HepG2 (cell line): Measurements from ENCODE around the gene ZFAND3. TPM values are rescaled to one million over a fixed set of nuclear protein-coding genes. Genes with fewer than 3 reads are reported as not detected.
A peak's percentile ranks its signal among the peaks of the same experiment; 100 is the strongest.

Experiments
- CEBPB ChIP-seq: IDR thresholded peaks from 2 replicates; pipeline ENCODE4 v1.6.1; 2011; ENCODE audit warnings: low read depth, low read length, improper control_type of control experiment, borderline replicate concordance
- DNMT3B ChIP-seq: conservative IDR thresholded peaks from 2 replicates; pipeline ENCODE4 v1.6.1; 2016; ENCODE audit warnings: missing biosample characterization, control low read depth
- MXI1 ChIP-seq: IDR thresholded peaks from 3 replicates; pipeline ENCODE4 v1.6.1; 2012; ENCODE audit warnings: low read depth, low read length, inconsistent platforms, borderline replicate concordance
- NFE2 ChIP-seq: sonication (generic); formaldehyde crosslinking; IDR thresholded peaks from 2 replicates; pipeline ENCODE4 v1.4.0; 2020; ENCODE audit warnings: missing genetic modification reagents
- NFE2L1 ChIP-seq: sonication (generic); formaldehyde crosslinking; IDR thresholded peaks from 2 replicates; pipeline ENCODE4 v1.4.0; 2020; ENCODE audit warnings: missing genetic modification reagents, mild to moderate bottlenecking, borderline replicate concordance
- PAWR ChIP-seq: sonication (generic); formaldehyde crosslinking; IDR thresholded peaks from 2 replicates; pipeline ENCODE4 v1.4.0; 2020; ENCODE audit warnings: missing genetic modification reagents, mild to moderate bottlenecking, borderline replicate concordance
- RFXAP ChIP-seq: sonication (generic); formaldehyde crosslinking; IDR thresholded peaks from 2 replicates; pipeline ENCODE4 v1.4.0; 2020; ENCODE audit warnings: missing genetic modification reagents, borderline replicate concordance
- SMAD1 ChIP-seq: sonication (generic); formaldehyde crosslinking; IDR thresholded peaks from 2 replicates; pipeline ENCODE4 v1.4.0; 2020; ENCODE audit warnings: missing genetic modification reagents, low read depth, mild to moderate bottlenecking, borderline replicate concordance
- ZNF292 ChIP-seq: sonication (generic); formaldehyde crosslinking; IDR thresholded peaks from 2 replicates; pipeline ENCODE4 v1.8.1; 2022; ENCODE audit warnings: mild to moderate bottlenecking, low read depth, missing genetic modification reagents, borderline replicate concordance
- ZNF331 ChIP-seq: sonication (generic); formaldehyde crosslinking; IDR thresholded peaks from 2 replicates; pipeline ENCODE4 v1.4.0; 2020; ENCODE audit warnings: missing genetic modification reagents
- ZNF496 ChIP-seq: sonication (generic); formaldehyde crosslinking; IDR thresholded peaks from 2 replicates; pipeline ENCODE4 v1.8.1; 2023; ENCODE audit warnings: mild to moderate bottlenecking, moderate library complexity, missing genetic modification reagents; ENCODE audit not compliant: insufficient replicate concordance
- ZNF501 ChIP-seq: sonication (generic); formaldehyde crosslinking; IDR thresholded peaks from 2 replicates; pipeline ENCODE4 v1.5.1; 2020; ENCODE audit warnings: mild to moderate bottlenecking, moderate library complexity, missing genetic modification reagents
- ZNF550 ChIP-seq: sonication (generic); formaldehyde crosslinking; IDR thresholded peaks from 2 replicates; pipeline ENCODE4 v1.4.0; 2020; ENCODE audit warnings: mild to moderate bottlenecking, missing genetic modification reagents, borderline replicate concordance
- ZNF629 ChIP-seq: sonication (generic); formaldehyde crosslinking; conservative IDR thresholded peaks from 2 replicates; pipeline ENCODE4 v1.5.0; 2020; ENCODE audit warnings: missing genetic modification reagents
- ZSCAN22 ChIP-seq: sonication (generic); formaldehyde crosslinking; IDR thresholded peaks from 2 replicates; pipeline ENCODE4 v1.4.0; 2020; ENCODE audit warnings: mild to moderate bottlenecking, missing genetic modification reagents
- polyA plus RNA-seq, 8 experiments: library from polyadenylated mRNA; depleted of rRNA in 3 of 8; stranded (reverse) in 7 of 8; unstranded in 1 of 8; fragments of >200 nt; fragmentation: Illumina TruSeq in 4 of 8; extraction: Trizol in 4 of 8; gene quantifications; 2 replicates each; pipeline versions ENCODE4 v1.2.1 to v1.2.3, GENCODE V29; 2011 to 2016; ENCODE audit warnings: low read depth in 4 of 8, missing spikeins in 1 of 8, mixed read lengths in 1 of 8; ENCODE audit not compliant: insufficient read depth in 1 of 8
- total RNA-seq, 5 experiments: library from RNA; depleted of rRNA; stranded (reverse); fragments of >200 nt; fragmentation: Illumina TruSeq; extraction: Trizol; gene quantifications; 2 replicates each; pipeline ENCODE4 v1.2.3, GENCODE V29; 2016; ENCODE audit warnings: low read depth in 1 of 5
- TF ChIP-seq, protein P1 (sequence below): sonication (generic); formaldehyde crosslinking; conservative IDR thresholded peaks from 2 replicates; pipeline ENCODE4 v1.8.0; 2022; ENCODE audit warnings: low read depth, missing genetic modification reagents
- TF ChIP-seq, protein P2 (sequence below): sonication (generic); formaldehyde crosslinking; IDR thresholded peaks from 2 replicates; pipeline ENCODE4 v1.5.1; 2020; ENCODE audit warnings: mild to moderate bottlenecking, missing genetic modification reagents, borderline replicate concordance
- TF ChIP-seq, protein P3 (sequence below): sonication (generic); formaldehyde crosslinking; IDR thresholded peaks from 2 replicates; pipeline ENCODE4 v1.4.0; 2020; ENCODE audit warnings: low read depth, missing genetic modification reagents
- TF ChIP-seq, protein P4 (sequence below): sonication (generic); formaldehyde crosslinking; conservative IDR thresholded peaks from 2 replicates; pipeline ENCODE4 v1.4.0; 2020; ENCODE audit warnings: mild to moderate bottlenecking, missing genetic modification reagents, moderate library complexity
- TF ChIP-seq, protein P5 (sequence below): IDR thresholded peaks from 2 replicates; pipeline ENCODE4 v1.6.1; 2016; ENCODE audit warnings: mild to moderate bottlenecking, missing biosample characterization, missing genetic modification reagents

Gene ZFAND3
- total and polyA plus RNA-seq, 2 of the 13 experiments (the other 11 are each of a cell fraction or from before 2014, with no cell fraction given), result 16.4 to 17.1 TPM

DNA sequence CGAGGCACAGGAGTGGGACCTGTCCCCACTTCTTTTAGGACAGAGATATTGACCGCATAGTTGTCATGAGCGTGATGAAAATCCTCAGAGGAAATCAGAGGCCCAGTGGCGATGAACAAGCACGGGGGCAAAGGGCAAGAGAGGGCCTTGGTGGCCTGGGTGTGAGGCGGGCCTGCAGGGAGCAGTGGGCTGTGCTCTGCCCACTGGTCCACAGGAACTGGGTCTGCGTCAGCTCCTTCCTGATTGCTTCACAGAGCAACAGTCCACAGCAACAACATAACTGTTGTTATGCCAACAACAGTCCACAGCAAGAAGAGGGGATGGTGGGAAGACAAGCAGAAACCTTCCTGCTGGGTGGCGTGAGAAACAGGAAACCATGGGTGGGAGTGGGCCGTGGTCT is 335.6 kb downstream of the ZFAND3 start (continued):
- TF ChIP-seq, protein P1, sequence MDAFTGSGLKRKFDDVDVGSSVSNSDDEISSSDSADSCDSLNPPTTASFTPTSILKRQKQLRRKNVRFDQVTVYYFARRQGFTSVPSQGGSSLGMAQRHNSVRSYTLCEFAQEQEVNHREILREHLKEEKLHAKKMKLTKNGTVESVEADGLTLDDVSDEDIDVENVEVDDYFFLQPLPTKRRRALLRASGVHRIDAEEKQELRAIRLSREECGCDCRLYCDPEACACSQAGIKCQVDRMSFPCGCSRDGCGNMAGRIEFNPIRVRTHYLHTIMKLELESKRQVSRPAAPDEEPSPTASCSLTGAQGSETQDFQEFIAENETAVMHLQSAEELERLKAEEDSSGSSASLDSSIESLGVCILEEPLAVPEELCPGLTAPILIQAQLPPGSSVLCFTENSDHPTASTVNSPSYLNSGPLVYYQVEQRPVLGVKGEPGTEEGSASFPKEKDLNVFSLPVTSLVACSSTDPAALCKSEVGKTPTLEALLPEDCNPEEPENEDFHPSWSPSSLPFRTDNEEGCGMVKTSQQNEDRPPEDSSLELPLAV (CRISPR knock-in tag), result no peak
- no peak for TF ChIP-seq NFE2L1 (CRISPR knock-in tag)
- TF ChIP-seq NFE2 (CRISPR knock-in tag), result no peak
- TF ChIP-seq ZNF292 (CRISPR knock-in tag), result no peak
- TF ChIP-seq, protein P2, sequence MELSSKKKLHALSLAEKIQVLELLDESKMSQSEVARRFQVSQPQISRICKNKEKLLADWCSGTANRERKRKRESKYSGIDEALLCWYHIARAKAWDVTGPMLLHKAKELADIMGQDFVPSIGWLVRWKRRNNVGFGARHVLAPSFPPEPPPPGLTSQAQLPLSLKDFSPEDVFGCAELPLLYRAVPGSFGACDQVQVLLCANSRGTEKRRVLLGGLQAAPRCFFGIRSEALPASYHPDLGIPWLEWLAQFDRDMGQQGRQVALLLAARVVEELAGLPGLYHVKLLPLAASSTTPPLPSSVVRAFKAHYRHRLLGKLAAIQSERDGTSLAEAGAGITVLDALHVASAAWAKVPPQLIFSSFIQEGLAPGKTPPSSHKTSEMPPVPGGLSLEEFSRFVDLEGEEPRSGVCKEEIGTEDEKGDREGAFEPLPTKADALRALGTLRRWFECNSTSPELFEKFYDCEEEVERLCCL (CRISPR knock-in tag), result no peak
- TF ChIP-seq, protein P3, sequence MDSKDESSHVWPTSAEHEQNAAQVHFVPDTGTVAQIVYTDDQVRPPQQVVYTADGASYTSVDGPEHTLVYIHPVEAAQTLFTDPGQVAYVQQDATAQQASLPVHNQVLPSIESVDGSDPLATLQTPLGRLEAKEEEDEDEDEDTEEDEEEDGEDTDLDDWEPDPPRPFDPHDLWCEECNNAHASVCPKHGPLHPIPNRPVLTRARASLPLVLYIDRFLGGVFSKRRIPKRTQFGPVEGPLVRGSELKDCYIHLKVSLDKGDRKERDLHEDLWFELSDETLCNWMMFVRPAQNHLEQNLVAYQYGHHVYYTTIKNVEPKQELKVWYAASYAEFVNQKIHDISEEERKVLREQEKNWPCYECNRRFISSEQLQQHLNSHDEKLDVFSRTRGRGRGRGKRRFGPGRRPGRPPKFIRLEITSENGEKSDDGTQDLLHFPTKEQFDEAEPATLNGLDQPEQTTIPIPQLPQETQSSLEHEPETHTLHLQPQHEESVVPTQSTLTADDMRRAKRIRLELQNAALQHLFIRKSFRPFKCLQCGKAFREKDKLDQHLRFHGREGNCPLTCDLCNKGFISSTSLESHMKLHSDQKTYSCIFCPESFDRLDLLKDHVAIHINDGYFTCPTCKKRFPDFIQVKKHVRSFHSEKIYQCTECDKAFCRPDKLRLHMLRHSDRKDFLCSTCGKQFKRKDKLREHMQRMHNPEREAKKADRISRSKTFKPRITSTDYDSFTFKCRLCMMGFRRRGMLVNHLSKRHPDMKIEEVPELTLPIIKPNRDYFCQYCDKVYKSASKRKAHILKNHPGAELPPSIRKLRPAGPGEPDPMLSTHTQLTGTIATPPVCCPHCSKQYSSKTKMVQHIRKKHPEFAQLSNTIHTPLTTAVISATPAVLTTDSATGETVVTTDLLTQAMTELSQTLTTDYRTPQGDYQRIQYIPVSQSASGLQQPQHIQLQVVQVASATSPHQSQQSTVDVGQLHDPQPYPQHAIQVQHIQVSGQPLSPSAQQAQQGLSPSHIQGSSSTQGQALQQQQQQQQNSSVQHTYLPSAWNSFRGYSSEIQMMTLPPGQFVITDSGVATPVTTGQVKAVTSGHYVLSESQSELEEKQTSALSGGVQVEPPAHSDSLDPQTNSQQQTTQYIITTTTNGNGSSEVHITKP (CRISPR knock-in tag), result no peak
- no peak for TF ChIP-seq DNMT3B (CRISPR knock-in tag)
- TF ChIP-seq CEBPB, result peak; percentile 96
- TF ChIP-seq MXI1, result peak; percentile 30; the same call in 1 of the 3 replicates
- TF ChIP-seq ZNF550 (CRISPR knock-in tag), result no peak
- TF ChIP-seq, protein P4, sequence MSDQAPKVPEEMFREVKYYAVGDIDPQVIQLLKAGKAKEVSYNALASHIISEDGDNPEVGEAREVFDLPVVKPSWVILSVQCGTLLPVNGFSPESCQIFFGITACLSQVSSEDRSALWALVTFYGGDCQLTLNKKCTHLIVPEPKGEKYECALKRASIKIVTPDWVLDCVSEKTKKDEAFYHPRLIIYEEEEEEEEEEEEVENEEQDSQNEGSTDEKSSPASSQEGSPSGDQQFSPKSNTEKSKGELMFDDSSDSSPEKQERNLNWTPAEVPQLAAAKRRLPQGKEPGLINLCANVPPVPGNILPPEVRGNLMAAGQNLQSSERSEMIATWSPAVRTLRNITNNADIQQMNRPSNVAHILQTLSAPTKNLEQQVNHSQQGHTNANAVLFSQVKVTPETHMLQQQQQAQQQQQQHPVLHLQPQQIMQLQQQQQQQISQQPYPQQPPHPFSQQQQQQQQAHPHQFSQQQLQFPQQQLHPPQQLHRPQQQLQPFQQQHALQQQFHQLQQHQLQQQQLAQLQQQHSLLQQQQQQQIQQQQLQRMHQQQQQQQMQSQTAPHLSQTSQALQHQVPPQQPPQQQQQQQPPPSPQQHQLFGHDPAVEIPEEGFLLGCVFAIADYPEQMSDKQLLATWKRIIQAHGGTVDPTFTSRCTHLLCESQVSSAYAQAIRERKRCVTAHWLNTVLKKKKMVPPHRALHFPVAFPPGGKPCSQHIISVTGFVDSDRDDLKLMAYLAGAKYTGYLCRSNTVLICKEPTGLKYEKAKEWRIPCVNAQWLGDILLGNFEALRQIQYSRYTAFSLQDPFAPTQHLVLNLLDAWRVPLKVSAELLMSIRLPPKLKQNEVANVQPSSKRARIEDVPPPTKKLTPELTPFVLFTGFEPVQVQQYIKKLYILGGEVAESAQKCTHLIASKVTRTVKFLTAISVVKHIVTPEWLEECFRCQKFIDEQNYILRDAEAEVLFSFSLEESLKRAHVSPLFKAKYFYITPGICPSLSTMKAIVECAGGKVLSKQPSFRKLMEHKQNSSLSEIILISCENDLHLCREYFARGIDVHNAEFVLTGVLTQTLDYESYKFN (CRISPR knock-in tag), result peak; percentile 50
- no peak for TF ChIP-seq ZNF496
- TF ChIP-seq, protein P5, sequence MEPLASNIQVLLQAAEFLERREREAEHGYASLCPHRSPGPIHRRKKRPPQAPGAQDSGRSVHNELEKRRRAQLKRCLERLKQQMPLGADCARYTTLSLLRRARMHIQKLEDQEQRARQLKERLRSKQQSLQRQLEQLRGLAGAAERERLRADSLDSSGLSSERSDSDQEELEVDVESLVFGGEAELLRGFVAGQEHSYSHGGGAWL (CRISPR knock-in tag), result no peak
- no peak for TF ChIP-seq RFXAP (CRISPR knock-in tag)
- TF ChIP-seq ZNF501 (CRISPR knock-in tag), result 0 out of 2 replicates have a peak, but pooled peaks have one; percentile 30
- peak; percentile 82 for TF ChIP-seq ZNF331 (CRISPR knock-in tag)
- TF ChIP-seq PAWR (CRISPR knock-in tag), result no peak
- no peak for TF ChIP-seq ZNF629 (CRISPR knock-in tag)
- TF ChIP-seq SMAD1 (CRISPR knock-in tag), result 0 out of 2 replicates have a peak, but pooled peaks have one; percentile 31
- TF ChIP-seq ZSCAN22, result no peak
